ENCODE data around the gene ZNF276. TPM values are rescaled to one million over a fixed set of nuclear protein-coding genes. Genes with fewer than 3 reads are reported as not detected.

ZNF276 gene
- polyA plus RNA-seq, 1 donor (not counting 4 experiments of a cell fraction or from before 2014, with no cell fraction given): 11.3 TPM

GRCh38 chr16:89705006-89705405 is 16.3 kb upstream of the ZNF276 start:
- H4K20me1 ChIP-seq (ENCODE audit: control insufficient read depth, extremely low read depth, insufficient read depth, low read length): no peaks in the 10 kb centered on the region
- H3K4me3 ChIP-seq (ENCODE audit: control insufficient read depth in 2 of 3, extremely low read depth in 1 of 3, insufficient read depth in 2 of 3, low read depth in 1 of 3, low read length in 3 of 3): no peak overlapping the region
- no peaks in the 10 kb centered on the region for H3K9me1 ChIP-seq (ENCODE audit: control insufficient read depth, extremely low read depth, insufficient read depth, low read length)
- no peaks in the 10 kb centered on the region for H3K9me3 ChIP-seq (ENCODE audit: control insufficient read depth, low read depth, low read length)
- dilution Hi-C loops (cut with MboI; ENCODE audit: extremely low pct_ligation_motif_present, low sequenced_read_pairs): no loop called here
- H3K4me1 ChIP-seq (ENCODE audit: control insufficient read depth, extremely low read depth, insufficient read depth, low read length): peaks cover 15% of the 10 kb centered on the region
- peaks cover 0 to 1% of the 10 kb centered on the region in 2 experiments for H3K36me3 ChIP-seq (ENCODE audit: control insufficient read depth in 2 of 2, extremely low read depth in 1 of 2, insufficient read depth in 2 of 2, low read length in 2 of 2)
- no peaks in the 10 kb centered on the region for H3K27me3 ChIP-seq (ENCODE audit: control insufficient read depth, extremely low read depth, insufficient read depth, low read length)
- no peak for DNase-seq (ENCODE audit: low read depth, low spot score)
- H3K9ac ChIP-seq (ENCODE audit: control insufficient read depth, extremely low read depth, insufficient read depth, low read length): no peak overlapping the region
- TF ChIP-seq CTCF (optimal IDR thresholded peaks at IDR 0.05 in 1 of 3, IDR thresholded peaks at IDR 0.05 in 1 of 3, conservative IDR thresholded peaks at IDR 0.05 in 1 of 3; ENCODE audit: extremely low read depth in 1 of 3, insufficient read depth in 2 of 3, low read length in 3 of 3) (no peak), EZH2 (IDR thresholded peaks at IDR 0.05; ENCODE audit: low read length) (no peak)
- H3K4me2 ChIP-seq (ENCODE audit: control insufficient read depth, extremely low read depth, insufficient read depth, low read depth, low read length): no peak overlapping the region
- FAIRE-seq: no peak
- no peak overlapping the region for H3K27ac ChIP-seq (ENCODE audit: control insufficient read depth, insufficient read depth, low read length)
- H3K79me2 ChIP-seq (ENCODE audit: control insufficient read depth, insufficient read depth, low read length): no peaks in the 10 kb centered on the region
- H2AFZ ChIP-seq (ENCODE audit: control insufficient read depth, low read length): no peak overlapping the region

- Histone ChIP-seq H3K9ac (ENCODE audit: control insufficient read depth, extremely low read depth, insufficient read depth, low read length) (no peak overlapping the region), H3K9me3 (ENCODE audit: control insufficient read depth, low read depth, low read length) (no peaks in the 10 kb centered on the region), H2AFZ (ENCODE audit: control insufficient read depth, low read length) (peak overlapping the region; percentile 83), H3K4me3 (ENCODE audit: control insufficient read depth in 2 of 3, extremely low read depth in 1 of 3, insufficient read depth in 2 of 3, low read depth in 1 of 3, low read length in 3 of 3) (no peak overlapping the region), H3K4me1 (ENCODE audit: control insufficient read depth, extremely low read depth, insufficient read depth, low read length) (peaks cover 9% of the 10 kb centered on the region), H3K27ac (ENCODE audit: control insufficient read depth, insufficient read depth, low read length) (no peak overlapping the region), H3K36me3 (ENCODE audit: control insufficient read depth in 2 of 2, extremely low read depth in 1 of 2, insufficient read depth in 2 of 2, low read length in 2 of 2) (peaks cover 0 to 1% of the 10 kb centered on the region in 2 experiments), H3K79me2 (ENCODE audit: control insufficient read depth, insufficient read depth, low read length) (no peaks in the 10 kb centered on the region), H3K27me3 (ENCODE audit: control insufficient read depth, extremely low read depth, insufficient read depth, low read length) (no peaks in the 10 kb centered on the region), H3K9me1 (ENCODE audit: control insufficient read depth, extremely low read depth, insufficient read depth, low read length) (no peaks in the 10 kb centered on the region), H4K20me1 (ENCODE audit: control insufficient read depth, extremely low read depth, insufficient read depth, low read length) (no peaks in the 10 kb centered on the region), H3K4me2 (ENCODE audit: control insufficient read depth, extremely low read depth, insufficient read depth, low read depth, low read length) (no peak overlapping the region)
- TF ChIP-seq EZH2 (IDR thresholded peaks at IDR 0.05; ENCODE audit: low read length) (no peak), CTCF (optimal IDR thresholded peaks at IDR 0.05 in 1 of 3, IDR thresholded peaks at IDR 0.05 in 1 of 3, conservative IDR thresholded peaks at IDR 0.05 in 1 of 3; ENCODE audit: extremely low read depth in 1 of 3, insufficient read depth in 2 of 3, low read length in 3 of 3) (no peak)
- no peak for DNase-seq (ENCODE audit: low read depth, low spot score)
- no peak for FAIRE-seq
- dilution Hi-C loops (cut with MboI; ENCODE audit: extremely low pct_ligation_motif_present, low sequenced_read_pairs): no loop called here
These were observed 14.6 kb upstream of the ZNF276 start for GRCh38 chr16:89706518-89707260.
